CD14-positive monocyte (primary cell): Measurements from ENCODE around the gene NPLOC4. TPM values are rescaled to one million over a fixed set of nuclear protein-coding genes. Genes with fewer than 3 reads are reported as not detected.

Experiments
- DNase-seq, 3 donors: peaks; one replicate each; pipeline ENCODE4 v3.0.0-alpha.2; 2011 to 2022
- H2AFZ ChIP-seq: 2 replicates; pipeline ENCODE4 v1.6.0; 2012; ENCODE audit warnings: mild to moderate bottlenecking, low read depth, low read length, inconsistent platforms; ENCODE audit not compliant: insufficient read depth, poor library complexity, severe bottlenecking
- H3K27ac ChIP-seq, 2 donors: 1 replicate in 1 of 2; 2 replicates in 1 of 2; pipeline ENCODE4 v1.5.1; 2012 to 2013; ENCODE audit warnings: low read length in 2 of 2, control low read depth in 1 of 2, inconsistent platforms in 1 of 2, low read depth in 1 of 2, mild to moderate bottlenecking in 1 of 2
- H3K27me3 ChIP-seq, 2 donors: one replicate each; pipeline versions ENCODE4 v1.6.0 to v1.6.1; 2011 to 2013; ENCODE audit warnings: low read length in 2 of 2; ENCODE audit not compliant: control insufficient read depth in 2 of 2, insufficient read depth in 2 of 2
- H3K36me3 ChIP-seq, 2 donors: replicated peaks in 1 of 2; 1 replicate in 1 of 2; 2 replicates in 1 of 2; pipeline versions ENCODE4 v1.5.1 to v1.6.1; 2012 to 2013; ENCODE audit warnings: low read length in 2 of 2, control low read depth in 1 of 2, inconsistent platforms in 1 of 2, mild to moderate bottlenecking in 1 of 2; ENCODE audit not compliant: insufficient read depth in 2 of 2, control insufficient read depth in 1 of 2
- H3K4me1 ChIP-seq, 2 donors: 1 replicate in 1 of 2; 2 replicates in 1 of 2; pipeline versions ENCODE4 v1.5.1 to v1.6.1; 2012 to 2013; ENCODE audit warnings: low read length in 2 of 2, control low read depth in 1 of 2, inconsistent platforms in 1 of 2, mild to moderate bottlenecking in 1 of 2, moderate library complexity in 1 of 2; ENCODE audit not compliant: insufficient read depth in 2 of 2, control insufficient read depth in 1 of 2
- H3K4me2 ChIP-seq: replicated peaks from 2 replicates; pipeline ENCODE3; 2012; ENCODE audit warnings: low read length, moderate library complexity, mild to moderate bottlenecking; ENCODE audit not compliant: poor library complexity, severe bottlenecking; ENCODE audit errors: extremely low read depth
- H3K4me3 ChIP-seq, 3 experiments: fragments of 200-600 bp in 1 of 3; sonication (generic) in 1 of 3; replicated peaks in 1 of 3; 1 replicate in 2 of 3; 2 replicates in 1 of 3; pipeline ENCODE4 v1.5.1; 2011 to 2013; ENCODE audit warnings: low read length in 3 of 3, mild to moderate bottlenecking in 3 of 3, control low read depth in 2 of 3, low read depth in 2 of 3, inconsistent platforms in 1 of 3, moderate library complexity in 1 of 3
- H3K79me2 ChIP-seq: 2 replicates; pipeline ENCODE4 v1.6.0; 2012; ENCODE audit warnings: mild to moderate bottlenecking, control low read depth, inconsistent platforms, low read length, moderate library complexity; ENCODE audit not compliant: insufficient read depth
- H3K9ac ChIP-seq: 2 replicates; pipeline ENCODE4 v1.6.0; 2017; ENCODE audit warnings: low read length, mild to moderate bottlenecking; ENCODE audit not compliant: insufficient read depth, poor library complexity, severe bottlenecking
- H3K9me3 ChIP-seq, 2 donors: replicated peaks in 1 of 2; 1 replicate in 1 of 2; 2 replicates in 1 of 2; pipeline versions ENCODE4 v1.5.1 to v1.6.1; 2012 to 2013; ENCODE audit warnings: low read length in 2 of 2, control low read depth in 1 of 2; ENCODE audit not compliant: control insufficient read depth in 1 of 2, insufficient read depth in 1 of 2
- H4K20me1 ChIP-seq: 2 replicates; pipeline ENCODE4 v1.6.0; 2012; ENCODE audit warnings: mild to moderate bottlenecking, low read length, control low read depth, moderate library complexity; ENCODE audit not compliant: insufficient read depth
- H3K27ac Mint-ChIP-seq, 7 donors: one replicate each; pipeline ENCODE4 v1.8.0; 2020; ENCODE audit warnings: mild to moderate bottlenecking in 7 of 7, mixed read lengths in 7 of 7, moderate library complexity in 6 of 7, inconsistent platforms in 2 of 7
- H3K27me3 Mint-ChIP-seq, 3 donors: one replicate each; pipeline ENCODE4 v1.8.0; 2021 to 2022; ENCODE audit warnings: low read depth in 3 of 3, mild to moderate bottlenecking in 3 of 3, mixed read lengths in 3 of 3, moderate library complexity in 3 of 3, inconsistent platforms in 1 of 3
- H3K36me3 Mint-ChIP-seq, 2 donors: one replicate each; pipeline ENCODE4 v1.8.0; 2020; ENCODE audit warnings: mixed read lengths in 2 of 2, inconsistent platforms in 1 of 2, mild to moderate bottlenecking in 1 of 2
- H3K4me1 Mint-ChIP-seq: one replicate; pipeline ENCODE4 v1.8.0; 2020; ENCODE audit warnings: mild to moderate bottlenecking, mixed read lengths
- H3K4me3 Mint-ChIP-seq, 2 donors: one replicate each; pipeline ENCODE4 v1.8.0; 2020; ENCODE audit warnings: mild to moderate bottlenecking in 2 of 2, mixed read lengths in 2 of 2, moderate library complexity in 1 of 2
- H3K9me3 Mint-ChIP-seq, 7 donors: one replicate each; pipeline ENCODE4 v1.8.0; 2020 to 2022; ENCODE audit warnings: mixed read lengths in 7 of 7, mild to moderate bottlenecking in 6 of 7, moderate library complexity in 6 of 7, inconsistent platforms in 2 of 7
- CTCF ChIP-seq: fragments of 200-600 bp; IDR thresholded peaks from one replicate; pipeline ENCODE4 v1.8.0; 2022; ENCODE audit warnings: antibody characterized with exemption, mild to moderate bottlenecking
- WGBS: methylation state at CpG from one replicate; pipeline ENCODE4 v1.1.5; 2013; ENCODE audit warnings: missing lambda C conversion rate; ENCODE audit not compliant: insufficient coverage; 5-methylcytosine and 5-hydroxymethylcytosine counted together
- intact Hi-C, 2 donors: fragments of 100-400 bp; cut with micrococcal nuclease; formaldehyde crosslinking; loops; one replicate each; pipeline versions ENCODE4 v1.15.0 to v1.15.1; 2023
- polyA plus RNA-seq, 3 donors: library from polyadenylated mRNA; depleted of rRNA in 1 of 3; unstranded in 2 of 3; stranded (reverse) in 1 of 3; fragments of 300-500 nt in 2 of 3; fragments of >200 nt in 1 of 3; fragmentation: Illumina TruSeq in 2 of 3; gene quantifications; 1 replicate in 2 of 3; 2 replicates in 1 of 3; pipeline ENCODE4 v1.2.3, GENCODE V29; 2012 to 2021

The NPLOC4 gene
- polyA plus RNA-seq, 3 donors, result 92.1 to 112 (median 106) TPM

- H3K27ac ChIP-seq, result no peak overlapping the region
- peaks cover 65 to 94% of the 10 kb centered on the region in 2 donors for H3K36me3 Mint-ChIP-seq
- no peak overlapping the region for H3K4me2 ChIP-seq
- no peak overlapping the region for H2AFZ ChIP-seq
- H4K20me1 ChIP-seq, result peaks cover 63% of the 10 kb centered on the region
- intact Hi-C loops, result no loop called here
- TF ChIP-seq CTCF, result no peak
- no peak overlapping the region for H3K9ac ChIP-seq
- WGBS, result 50% methylated on average over 4 of the region's 7 CpGs
- H3K4me3 ChIP-seq, result no peak overlapping the region
- no peaks in the 10 kb centered on the region for H3K9me3 ChIP-seq
- no peaks in the 10 kb centered on the region for H3K27me3 Mint-ChIP-seq
- DNase-seq, result no peak
- H3K4me1 ChIP-seq, result no peaks in the 10 kb centered on the region
- H3K9me3 Mint-ChIP-seq, result no peaks in the 10 kb centered on the region
- H3K27ac Mint-ChIP-seq, result peak overlapping the region in 2 of 7 donors; percentile 32 to 33
- H3K4me1 Mint-ChIP-seq, result no peaks in the 10 kb centered on the region
- H3K36me3 ChIP-seq, result peaks cover 54 to 80% of the 10 kb centered on the region in 2 donors
- H3K4me3 Mint-ChIP-seq, result no peak overlapping the region
- H3K27me3 ChIP-seq, result no peaks in the 10 kb centered on the region
- H3K79me2 ChIP-seq, result peaks cover 67% of the 10 kb centered on the region
Measured at GRCh38 chr17:81616877-81617276, 20.0 kb downstream of the NPLOC4 start.

GRCh38 chr17:81615401-81615930, 21.4 kb downstream of the NPLOC4 start:
- H3K36me3 ChIP-seq, result peaks cover 40 to 75% of the 10 kb centered on the region in 2 donors
- TF ChIP-seq CTCF, result no peak
- H4K20me1 ChIP-seq, result peaks cover 56% of the 10 kb centered on the region
- Mint-ChIP-seq H3K27ac (peak overlapping the region in 3 of 7 donors; percentile 26 to 30 (median 30)), H3K9me3 (no peaks in the 10 kb centered on the region), H3K4me1 (peaks cover under 1% of the 10 kb centered on the region), H3K36me3 (peaks cover 54 to 88% of the 10 kb centered on the region in 2 donors), H3K4me3 (no peak overlapping the region), H3K27me3 (no peaks in the 10 kb centered on the region)
- H3K79me2 ChIP-seq, result peaks cover 64% of the 10 kb centered on the region
- peaks cover under 1 to 1% of the 10 kb centered on the region in 2 donors for H3K4me1 ChIP-seq
- intact Hi-C loops, result no loop called here
- H3K4me2 ChIP-seq, result no peak overlapping the region
- no peak overlapping the region for H2AFZ ChIP-seq
- no peak overlapping the region for H3K9ac ChIP-seq
- DNase-seq, result no peak
- no peaks in the 10 kb centered on the region for H3K9me3 ChIP-seq
- no peaks in the 10 kb centered on the region for H3K27me3 ChIP-seq
- WGBS, result 100% methylated on average over 2 of the region's 4 CpGs
- H3K27ac ChIP-seq, result peak overlapping the region in 1 of 2 donors; percentile 26
- H3K4me3 ChIP-seq, result no peak overlapping the region
